NCI-H2171 treated with DMSO at 0.1 percent for 48 hours (cell line): Measurements from ENCODE around the gene TSPAN17.

Experiments used
- DNase-seq: peaks from one replicate; lab custom pipeline; 2025; lab: John Stamatoyannopoulos, UW

Gene TSPAN17

DNA sequence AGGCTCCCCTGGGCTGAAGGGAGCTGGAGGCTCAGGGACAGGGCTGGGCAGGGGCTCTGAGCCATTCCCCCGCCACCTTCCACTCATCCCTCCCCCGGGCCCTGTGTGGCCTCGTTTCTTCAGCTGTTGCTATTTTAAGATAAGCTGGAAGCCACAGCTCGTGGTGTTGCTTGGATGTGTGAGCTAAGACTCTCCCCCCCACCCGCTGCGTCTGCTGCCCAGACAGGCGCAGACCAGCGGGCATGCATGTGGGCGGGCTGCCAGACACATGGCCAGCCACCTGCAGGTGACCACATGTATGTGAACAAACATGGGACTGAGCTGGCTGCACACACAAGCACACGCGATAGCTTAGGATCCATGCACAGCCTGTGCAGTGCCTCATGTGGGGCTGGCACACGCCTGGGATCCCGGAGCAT is 25.6 kb upstream of the TSPAN17 start:
- DNase-seq, result no peak

DNA sequence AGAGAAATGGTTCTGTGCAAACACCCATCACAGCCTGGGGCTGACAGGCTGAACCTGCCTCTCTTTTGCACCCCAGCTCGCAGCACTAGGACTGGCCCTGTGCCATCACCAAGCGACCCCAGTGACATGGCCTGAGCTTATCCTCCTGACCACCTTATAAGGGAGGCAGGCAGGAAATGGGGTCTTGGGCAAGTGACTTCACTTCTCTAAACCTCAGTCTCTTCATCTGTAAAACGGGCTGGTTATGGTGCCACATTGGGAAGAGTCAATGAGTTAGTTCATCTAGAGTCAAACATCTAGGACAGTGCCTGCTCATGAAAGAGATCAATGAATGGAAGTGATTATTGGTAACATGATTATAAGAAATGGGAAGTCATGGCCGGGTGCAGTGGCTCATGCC is 23.1 kb upstream of the TSPAN17 start:
- DNase-seq, result no peak

DNA sequence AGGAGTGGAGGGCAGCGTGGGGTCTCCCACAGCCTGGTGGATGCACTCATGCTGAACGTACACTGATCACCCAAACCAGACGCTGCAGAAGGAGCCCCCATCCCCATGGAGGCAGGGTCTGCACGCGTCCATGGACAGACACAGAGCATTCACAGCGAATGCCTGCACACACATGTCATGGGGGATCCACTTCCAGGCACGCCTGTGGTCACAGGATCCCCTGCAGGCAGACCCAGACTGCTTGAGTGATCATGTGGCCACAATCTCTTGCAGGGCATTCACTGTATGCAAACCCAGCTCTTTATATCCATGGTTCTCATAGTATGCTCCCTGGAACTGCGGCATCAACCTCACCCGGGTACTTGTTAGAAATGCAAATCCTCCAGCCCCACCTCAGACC is 22.3 kb upstream of the TSPAN17 start:
- no peak for DNase-seq

DNA sequence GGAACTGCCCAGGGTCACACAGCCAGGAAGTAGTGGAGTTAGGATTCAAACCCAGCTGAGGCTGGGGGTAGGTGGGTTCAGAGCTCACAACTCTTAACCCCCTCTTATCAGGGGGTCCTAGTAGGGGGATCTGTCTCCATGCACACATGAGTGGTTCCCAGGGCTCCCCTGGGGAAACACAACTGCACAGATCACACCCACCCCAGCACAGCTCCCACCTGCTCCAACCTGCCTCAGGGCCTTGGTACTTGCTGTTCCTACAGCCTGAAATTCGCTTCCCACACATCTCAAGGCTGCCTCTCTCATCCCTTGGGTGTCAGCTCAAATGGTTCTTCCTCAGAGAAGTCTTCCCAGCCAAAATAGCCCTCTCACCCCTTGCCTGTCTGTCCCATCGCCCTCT is 21.8 kb upstream of the TSPAN17 start:
- DNase-seq, result no peak

DNA sequence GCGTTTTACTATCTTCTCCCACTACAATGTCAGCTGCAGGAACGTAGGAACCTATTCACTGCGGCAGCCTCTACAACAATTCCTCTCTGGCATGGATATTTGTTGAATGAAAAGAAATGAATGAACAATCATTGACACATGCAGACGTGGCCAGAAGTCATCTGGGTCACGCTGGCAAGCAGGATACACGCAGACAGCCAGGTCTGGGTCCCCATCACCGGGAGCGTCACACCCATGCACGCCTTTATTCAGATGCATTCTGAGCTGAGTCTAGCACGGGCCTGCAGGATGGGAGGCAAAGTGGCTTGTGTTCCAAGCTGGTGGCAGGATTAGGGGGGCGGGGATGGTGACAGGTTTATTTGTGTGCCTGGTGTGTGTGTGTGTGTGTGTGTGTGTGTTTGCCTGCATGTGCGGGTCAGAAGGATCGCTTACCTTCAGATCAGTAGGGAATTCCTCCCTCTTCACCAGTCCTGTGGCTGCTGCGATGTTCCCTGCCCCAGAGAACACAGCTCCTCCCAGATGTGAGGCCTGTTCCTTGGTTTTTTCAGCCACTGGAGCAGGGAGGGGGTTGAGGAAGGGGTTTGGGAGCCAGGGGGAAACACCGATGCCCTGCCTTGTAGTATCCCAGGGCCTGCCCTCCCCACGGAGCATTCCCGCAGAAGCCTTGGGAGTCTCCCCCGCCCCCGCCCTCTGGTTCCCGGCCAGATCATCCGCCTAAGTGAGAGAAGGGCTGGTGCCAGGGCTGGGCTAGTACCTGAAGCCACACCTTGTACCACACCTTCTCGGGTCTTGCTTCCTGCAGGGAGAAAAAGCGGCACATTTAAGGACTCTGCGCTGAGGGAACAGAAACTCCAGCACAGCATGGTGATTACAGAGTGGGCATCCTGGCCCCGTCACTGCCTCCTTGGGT is 21.1 kb upstream of the TSPAN17 start:
- no peak for DNase-seq

DNA sequence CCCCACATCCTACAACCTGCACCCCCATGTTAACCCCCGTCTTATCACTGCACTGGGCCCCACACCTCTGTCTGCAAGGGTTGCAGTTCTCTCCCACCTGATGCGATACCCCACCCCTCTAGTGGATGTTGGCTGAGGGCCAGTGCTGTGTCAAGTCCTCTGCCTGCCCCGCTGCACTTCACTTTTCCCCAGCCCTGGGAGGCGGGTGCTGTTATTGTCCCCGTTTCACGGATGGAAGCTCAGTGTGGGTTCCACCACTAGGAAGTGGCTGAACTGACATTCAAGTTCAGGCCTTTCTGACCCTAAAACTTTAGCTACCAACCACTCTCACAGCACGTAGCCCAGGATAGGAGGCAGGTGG is 20.4 kb upstream of the TSPAN17 start:
- no peak for DNase-seq

DNA sequence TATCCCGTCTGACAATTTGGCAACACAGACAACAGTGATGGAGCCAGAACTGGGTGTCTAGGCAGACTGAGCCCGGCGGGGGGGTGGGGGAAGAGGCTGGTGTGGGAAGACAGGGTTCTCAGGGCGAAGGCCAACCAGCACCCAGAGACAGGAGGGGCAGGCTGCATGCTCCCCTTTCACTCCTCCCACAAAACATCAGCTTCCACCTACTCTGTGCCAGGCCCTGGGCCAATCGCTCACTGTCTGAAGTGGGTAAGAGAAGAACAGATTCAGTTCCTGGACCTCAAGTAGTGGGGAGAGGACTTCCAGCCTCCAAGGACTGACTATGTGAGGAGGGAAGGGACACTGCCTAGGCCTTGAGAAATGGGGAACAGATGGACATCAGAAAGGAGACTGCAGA is 19.7 kb upstream of the TSPAN17 start:
- no peak for DNase-seq

DNA sequence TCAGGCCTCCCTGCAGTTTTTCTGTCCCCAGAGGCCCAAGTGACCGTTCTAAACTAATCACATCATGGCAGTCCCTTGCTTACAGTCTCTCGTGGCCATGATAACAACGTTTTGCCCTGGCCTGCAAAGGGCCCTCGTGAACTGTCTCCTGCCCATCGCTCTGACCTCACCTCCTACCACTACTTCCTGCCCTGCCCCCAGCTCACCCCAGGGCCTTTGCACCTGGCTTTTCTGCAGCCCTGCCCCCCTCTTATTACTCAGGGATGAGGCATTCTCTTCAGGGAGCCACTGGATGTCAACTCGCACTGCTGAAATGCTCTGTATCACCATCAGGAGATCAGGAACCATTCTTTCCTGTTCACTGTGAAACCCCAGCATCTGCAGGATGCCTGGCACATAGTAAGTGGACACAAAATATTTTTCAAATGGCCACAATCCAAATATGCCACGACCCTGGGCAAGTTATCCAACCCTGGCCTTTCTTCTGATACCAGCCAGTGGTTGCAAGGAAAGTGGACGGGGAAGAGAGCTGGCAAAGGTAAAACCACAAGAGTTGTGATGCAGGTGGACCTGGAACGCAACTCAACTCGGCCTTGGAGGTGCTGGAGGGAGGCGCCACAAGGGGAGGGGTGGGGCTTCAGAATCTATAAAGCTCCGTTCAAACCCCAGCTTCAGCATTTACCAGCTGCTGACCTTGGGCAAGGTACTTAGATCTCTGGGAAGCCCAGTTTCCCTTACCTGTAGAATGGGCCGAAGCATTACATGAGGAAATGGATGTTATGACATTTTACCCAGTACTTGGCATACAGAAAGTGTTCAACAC is 18.7 kb upstream of the TSPAN17 start:
- no peak for DNase-seq

DNA sequence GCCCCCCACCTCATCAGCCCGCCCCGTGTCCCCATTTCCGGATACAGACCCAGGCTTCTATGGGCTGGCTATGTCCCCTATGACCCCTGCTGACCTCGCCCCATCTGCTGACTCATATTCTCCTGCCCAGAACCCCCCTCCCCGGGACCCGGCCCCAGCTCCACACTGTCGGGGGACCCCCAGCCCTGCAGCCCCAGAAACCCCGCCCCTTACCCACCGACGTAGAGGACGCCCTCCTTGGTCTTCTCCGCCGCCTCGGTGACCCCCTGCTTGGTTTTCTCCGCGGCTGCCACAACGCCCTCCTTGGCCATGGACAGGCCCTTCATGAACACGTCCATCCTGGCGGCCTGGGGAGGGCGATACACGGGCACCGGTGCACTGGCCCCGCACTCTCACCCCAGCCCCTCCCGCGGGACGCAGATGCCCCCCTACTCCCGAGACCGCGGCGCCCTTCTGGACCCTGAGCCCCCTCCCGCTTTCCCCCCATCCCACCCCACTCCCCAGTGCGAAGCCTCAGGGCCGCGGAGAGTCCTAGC is 17.9 kb upstream of the TSPAN17 start:
- DNase-seq, result no peak

DNA sequence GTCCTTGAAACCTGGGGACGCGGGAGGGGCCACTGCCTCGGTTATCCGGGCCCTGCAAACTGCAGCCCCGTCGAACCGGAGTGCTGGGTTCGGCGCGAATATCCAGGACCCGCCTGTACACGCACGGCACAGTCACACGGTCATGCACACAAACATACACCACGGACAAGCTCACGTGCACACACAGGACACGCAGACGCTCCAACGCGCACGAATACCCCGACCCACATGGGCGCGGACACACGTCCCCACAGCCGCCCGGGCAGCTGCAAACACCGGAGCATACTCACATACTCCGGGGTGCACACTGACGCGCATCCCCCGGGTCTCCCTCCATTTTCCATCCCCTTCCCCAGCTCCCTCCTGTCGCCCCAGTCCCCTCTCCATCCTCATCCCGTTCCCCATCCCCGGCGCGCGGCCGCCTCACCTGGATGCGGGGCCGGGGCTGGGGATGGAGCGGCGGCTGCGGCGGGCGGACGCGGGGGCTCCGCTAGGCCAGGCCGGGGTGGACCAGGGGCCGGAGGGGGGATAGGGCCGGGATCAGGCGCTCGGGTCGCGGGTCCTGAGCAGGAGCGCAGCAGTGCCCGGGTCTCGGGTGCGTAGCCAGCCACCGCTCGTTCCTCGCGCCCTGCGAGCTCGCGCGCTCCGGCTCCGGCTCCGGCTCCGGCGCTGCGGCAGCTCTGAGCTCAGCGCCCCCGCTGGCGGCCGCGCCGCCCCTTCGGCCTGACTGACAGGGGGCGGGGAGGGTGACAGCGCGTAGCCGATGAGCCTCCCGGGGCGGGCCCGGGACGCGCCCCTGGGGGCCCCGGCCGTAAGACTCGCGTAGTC is 17.2 kb upstream of the TSPAN17 start, which contains the start of the genes EIF4E1B and SNCB:
Gene EIF4E1B (plus strand): TSS at position 823 of the 828 bp plus-strand sequence. CDS start 12,113 bp downstream, outside the sequence.
Gene SNCB (minus strand): TSS at position 682 of the 828 bp plus-strand sequence. CDS start 880 bp downstream, outside the sequence.
- peak; percentile 54 for DNase-seq

DNA sequence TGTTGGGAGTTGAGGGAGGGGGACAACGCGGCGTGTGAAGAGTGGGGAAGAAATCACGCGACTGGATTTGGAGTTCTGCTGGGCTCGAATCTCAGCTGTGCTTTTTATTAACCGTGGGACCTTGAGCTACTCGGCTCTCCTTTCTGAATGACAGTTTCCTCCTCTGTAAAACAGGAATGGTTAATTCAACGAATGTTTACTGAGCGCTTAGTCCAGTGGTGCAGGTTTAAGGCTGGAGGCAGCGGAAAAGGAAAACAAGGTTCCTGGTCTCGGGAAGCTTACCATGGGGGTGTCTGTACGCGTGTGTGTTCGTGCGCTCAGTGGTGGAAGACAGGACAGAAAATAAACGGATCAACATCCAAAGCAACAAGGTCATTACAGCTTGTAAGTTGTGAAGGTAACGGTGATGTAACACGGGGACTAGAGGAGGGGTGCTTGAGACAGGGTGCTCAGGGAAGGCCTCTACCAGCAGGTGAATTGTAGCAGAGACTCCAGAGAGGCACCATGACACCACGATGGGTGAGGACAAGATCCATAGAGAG is 16.5 kb upstream of the TSPAN17 start:
- DNase-seq, result no peak

DNA sequence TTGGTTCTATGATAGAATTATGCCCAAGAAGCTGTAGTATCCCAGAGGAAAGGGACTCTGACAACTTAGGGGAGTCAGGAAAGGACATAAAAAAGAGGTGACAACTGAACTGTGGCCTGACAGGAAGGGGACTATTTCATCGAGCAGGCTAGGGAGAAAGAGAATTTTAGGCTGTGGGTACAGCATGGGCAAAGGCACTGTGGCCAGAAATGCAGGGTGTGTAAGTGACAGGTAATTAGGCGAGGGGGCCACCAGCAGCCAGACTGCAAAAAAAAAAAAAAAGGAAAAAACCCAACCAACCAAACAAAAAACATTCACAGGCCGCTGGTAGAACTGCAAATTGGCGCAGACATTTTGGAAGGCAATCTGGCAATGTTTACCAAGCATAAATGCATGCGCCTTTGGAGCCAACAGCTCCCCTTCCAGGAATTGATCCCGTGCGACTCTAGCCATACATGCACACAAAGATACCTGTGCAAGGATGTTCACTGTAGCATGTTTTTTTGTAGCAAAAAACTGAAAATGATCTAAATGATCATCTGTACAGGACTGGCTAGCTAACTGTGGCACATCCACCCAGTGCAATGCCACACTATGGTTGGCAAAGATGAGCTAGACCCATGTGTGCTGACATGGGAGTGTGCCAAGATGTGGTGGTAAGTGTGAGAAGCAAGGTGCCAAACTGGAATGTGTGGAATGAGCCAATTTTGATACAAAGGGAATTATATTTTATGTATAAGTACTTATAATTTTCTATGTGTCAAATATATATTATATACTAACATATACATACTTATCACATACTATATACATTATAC is 15.7 kb upstream of the TSPAN17 start:
- peak; percentile 75 for DNase-seq

DNA sequence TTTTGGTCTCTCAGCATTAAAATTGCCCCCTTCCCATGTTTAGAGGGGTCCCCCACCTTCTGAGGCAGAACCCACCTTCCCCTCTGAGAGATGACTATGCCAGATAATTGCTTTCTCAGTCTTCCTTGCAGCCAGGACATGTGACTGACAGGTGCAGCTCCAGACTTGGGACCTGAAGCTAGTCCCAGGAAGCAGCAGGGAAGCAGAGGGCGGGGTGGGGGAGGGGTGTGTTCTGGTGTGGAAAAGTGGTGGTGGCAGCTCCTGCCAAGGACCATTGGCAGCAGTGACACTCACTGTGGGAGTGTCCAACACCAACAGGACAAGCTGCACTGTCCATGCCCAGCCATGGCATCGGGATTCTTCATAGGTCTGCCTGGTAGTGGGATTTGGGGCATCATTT is 14.5 kb upstream of the TSPAN17 start:
- peak; percentile 39 for DNase-seq

DNA sequence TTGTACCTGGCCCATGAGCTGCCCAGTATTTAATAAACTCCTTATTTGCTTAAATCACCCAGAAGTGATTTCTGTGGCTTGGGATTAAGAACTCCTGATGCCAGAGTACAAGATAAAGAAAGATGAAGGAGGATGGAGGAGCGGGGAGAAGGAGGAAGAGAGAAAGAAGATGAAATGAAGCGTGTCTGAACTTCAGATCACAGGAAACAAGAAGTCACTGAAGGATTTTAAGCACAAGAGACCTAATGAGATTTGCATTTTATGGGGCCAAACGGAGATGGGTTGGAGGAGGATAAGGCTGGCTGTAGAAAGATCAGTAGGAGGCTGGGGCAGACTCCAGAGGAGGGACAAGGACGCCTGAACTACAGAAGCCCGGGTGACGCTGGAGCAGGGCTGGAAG is 13.7 kb upstream of the TSPAN17 start:
- no peak for DNase-seq

DNA sequence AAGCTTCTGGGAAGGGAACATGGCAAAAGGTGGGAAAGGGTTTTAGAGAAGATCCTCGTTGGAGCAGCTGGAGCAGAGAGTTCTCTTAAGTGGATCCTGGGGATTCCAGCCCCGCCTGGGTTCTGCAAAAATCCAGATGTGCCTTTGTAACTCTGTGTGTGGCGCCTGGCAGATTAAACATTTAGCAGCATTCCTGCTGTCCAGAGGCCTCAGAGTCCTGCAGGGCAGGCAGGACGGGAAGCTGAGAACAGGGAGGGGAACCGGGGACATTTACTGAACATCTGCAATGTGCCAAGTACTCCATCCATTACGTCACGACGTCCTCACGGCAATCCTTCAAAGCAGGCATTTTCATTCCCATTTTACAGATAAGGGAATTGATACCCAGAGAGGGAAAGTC is 10.9 kb upstream of the TSPAN17 start:
- no peak for DNase-seq

DNA sequence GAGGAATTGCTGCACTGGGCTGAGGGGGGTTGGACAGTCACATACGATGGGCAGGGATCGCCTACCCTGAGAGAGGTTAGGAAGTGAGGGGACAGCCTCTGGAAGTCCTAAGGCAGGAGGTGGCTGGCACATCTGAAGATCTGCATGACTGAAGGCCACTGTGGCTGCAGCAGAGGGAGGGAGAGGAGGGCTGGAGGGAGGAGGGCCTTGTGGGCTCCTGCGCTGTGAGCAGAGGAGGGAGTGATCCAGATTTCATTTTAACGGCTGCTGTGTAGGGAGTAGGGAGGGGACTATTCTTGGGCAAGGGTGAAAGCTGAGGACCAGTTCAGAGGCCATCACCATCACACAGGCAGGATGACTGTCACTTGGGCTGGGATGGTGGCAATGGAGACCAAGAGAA is 9.7 kb upstream of the TSPAN17 start:
- no peak for DNase-seq

DNA sequence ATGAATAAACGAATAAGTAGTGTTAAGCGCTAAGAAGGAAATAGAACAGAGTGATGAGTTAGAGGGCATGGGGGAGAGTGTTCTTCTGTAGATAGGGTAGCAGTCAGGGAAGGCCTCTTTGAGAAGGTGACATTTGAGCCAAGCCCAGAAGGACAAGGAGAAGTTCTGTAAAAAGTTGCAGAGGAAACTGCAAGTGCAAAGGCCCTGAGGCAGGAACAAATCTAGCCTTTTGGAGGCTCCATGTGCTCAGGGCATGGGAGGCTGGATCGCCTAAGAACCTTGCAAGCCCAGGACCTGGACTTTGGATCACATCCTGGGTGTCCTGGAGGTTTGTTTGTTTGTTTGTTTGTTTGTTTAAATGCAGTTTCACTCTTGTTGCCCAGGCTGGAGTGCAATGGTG is 8.8 kb upstream of the TSPAN17 start:
- no peak for DNase-seq

DNA sequence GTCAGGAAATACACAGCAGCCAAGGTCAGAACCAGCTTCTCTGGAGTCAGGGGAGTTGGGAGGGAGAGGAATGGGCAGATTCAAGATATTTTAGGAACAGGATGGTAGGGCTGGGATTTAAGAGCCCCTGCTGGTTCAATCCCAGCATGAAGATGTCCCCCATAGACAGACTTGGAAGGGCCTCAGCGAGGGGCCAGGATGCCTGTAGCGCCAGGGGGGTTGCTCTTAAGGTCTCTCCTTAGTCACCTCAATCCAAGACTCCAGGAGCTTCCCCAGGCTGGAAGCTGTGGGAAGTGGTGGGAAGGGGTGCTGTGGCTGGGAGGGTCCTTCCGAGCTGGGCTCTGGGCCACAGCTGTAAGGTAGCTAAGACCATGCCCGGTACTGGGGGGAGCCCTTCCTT is 8.1 kb upstream of the TSPAN17 start:
- no peak for DNase-seq

DNA sequence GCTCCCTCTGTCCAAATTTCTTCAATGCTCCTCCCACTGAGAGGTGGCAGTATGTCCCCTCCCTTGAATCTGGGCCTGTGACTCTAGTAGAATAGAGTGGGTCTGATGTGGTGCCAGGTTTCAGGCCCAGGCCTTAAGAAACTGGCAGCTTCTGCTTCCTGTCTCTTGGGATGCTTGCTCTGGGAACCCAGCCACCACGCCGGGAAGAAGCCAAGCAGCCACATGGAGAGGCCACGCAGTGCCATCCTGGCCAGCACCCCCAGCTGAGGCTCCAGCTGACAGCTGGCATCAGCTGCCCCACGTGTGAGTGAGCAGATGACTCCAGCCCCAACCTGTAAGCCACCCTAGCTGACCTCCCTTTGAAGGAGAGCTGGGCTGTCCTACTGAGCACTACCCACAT is 7.3 kb upstream of the TSPAN17 start:
- DNase-seq, result peak; percentile 79

DNA sequence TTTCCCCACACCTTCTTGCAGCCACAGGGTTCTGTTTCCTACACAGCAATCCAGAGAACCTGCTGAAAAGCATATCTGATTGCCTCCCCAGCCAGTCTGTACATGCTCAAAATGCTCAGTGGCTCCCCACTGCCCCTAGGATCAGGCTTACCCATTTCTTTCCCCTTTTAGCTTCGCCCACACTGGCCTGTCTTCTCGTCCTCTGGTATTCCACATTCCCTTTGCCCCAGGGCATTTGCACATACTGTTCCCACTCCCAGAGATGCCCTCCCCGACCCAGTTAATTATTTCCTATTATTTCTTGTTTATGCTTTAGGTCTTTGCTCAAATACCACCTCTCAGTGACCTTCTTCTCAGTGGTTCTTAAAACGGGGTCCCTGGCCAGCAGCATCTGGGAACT is 6.7 kb upstream of the TSPAN17 start:
- no peak for DNase-seq
